Epithelial cell of prostate (primary cell): ENCODE data around the gene KCNQ2.
"Not testable (repeated sequence)": the region's sequence is repeated elsewhere in the genome, so short reads cannot be mapped to it uniquely, and the experiment has no call there.

Experiments used
- DNase-seq: peaks from one replicate; pipeline ENCODE4 v3.0.0-alpha.2; 2011; ENCODE audit warnings: low read depth, low spot score
- H3K27ac ChIP-seq: fragments of 450-650 bp; 2 replicates; pipeline ENCODE4 v1.5.1; 2017; ENCODE audit warnings: mild to moderate bottlenecking

The KCNQ2 gene

DNA sequence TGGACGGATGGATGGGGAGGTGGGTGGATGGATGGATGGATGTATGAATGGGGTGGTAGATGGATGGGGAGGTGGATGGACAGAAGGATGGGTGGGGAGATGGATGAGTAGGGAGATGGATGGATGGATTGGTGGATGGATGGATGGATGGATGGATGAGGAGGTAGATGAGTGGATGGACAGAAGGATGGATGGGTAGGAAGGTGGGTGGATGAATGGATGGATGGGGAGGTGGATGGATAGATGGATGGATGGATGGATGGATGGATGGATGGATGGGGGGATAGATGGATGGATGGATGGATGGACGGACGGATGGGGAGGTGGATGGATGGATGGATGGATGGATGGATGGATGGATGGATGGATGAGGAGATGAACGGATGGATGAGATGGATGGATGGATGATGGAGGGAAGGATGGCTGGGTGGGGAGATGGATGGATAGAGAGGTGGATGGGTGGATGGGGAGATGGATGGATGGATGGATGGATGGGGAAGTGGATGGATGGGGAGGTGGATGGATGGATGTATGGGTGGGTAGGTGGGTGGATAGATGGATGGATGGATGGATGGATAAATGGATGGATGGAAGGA lies 19.3 kb upstream of the KCNQ2 start:
- no peak overlapping the region for H3K27ac ChIP-seq

DNA sequence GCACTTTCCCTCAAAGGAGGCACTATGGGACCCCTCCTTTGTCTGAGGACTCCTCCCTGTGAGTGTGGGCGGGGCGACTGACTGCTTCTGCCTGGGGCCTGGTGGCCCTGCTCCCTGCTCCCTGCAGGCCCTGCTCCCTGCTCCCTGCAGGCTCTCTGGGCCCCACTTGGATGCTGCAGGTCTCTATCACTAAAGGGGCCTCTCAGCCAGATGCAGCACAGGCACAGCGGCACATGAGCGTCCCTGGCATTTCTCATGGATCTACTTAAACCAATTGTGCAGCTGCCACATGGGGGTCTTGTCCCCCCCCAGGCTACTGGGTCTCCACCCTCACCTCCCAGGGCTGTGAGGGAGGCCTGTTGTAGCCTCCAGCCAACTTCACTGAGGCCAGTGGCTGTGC lies 18.6 kb upstream of the KCNQ2 start:
- no peak overlapping the region for H3K27ac ChIP-seq
- no peak for DNase-seq

More for the DNA sequence above, 19.3 kb upstream of the KCNQ2 start:
- DNase-seq, result no peak

DNA sequence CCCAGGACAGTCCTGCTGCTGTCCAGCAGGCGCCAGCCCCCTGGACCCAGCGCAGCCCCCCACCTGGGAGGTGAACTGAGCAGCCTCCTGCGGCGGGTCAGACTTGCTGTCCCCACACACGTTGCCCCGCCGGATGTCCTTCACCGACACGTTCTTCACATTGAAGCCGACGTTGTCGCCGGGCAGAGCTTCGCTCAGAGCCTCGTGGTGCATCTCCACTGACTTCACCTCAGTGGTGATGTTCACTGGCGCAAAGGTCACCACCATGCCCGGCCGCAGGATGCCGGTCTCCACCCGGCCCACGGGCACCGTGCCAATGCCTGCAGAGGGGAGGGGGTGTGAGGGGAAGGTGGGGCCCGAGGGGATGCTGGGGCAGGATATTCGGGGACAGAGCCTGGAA lies 18.0 kb upstream of the KCNQ2 start:
- no peak for DNase-seq
- H3K27ac ChIP-seq, result no peak overlapping the region

DNA sequence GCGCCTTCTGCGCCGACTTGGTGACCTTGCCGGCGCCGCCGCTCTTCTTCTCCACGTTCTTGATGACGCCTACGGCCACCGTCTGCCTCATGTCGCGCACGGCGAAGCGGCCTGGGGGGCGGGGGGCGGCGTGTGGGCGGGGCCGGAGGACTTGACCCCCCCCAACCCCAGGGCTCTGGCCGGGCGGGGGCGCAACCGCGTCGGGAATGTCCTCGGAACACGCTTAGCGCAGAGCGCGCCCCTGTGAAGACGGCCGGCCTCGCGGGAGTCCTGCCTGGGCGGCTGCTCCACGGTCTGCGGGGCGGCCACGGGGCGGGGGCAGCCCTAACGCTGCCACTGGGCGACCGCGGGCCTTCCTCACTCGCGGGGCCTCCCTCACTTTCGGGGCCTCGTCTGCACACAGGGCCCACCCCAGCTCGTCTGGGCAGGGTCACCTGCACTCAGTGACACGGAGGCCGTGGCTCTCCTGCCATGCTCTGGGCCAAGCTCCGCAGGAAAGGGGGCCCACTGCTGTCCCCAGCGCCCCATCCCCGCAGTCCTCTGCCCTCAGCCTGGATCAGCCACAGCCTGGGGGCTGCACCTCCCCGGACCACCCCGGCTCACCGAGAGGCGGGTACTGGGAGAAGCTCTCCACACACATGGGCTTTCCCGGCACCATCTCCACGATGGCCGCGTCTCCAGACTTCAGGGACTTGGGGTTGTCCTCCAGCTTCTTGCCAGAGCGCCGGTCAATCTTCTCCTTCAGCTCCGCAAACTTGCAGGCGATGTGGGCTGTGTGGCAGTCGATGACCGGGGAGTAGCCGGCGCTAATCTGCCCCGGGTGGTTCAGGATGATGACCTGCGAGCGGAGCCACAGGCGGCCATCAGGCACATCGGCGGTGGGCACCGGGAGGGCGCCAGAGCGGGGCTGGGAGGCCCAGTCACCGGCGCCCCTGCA lies 16.1 kb upstream of the KCNQ2 start:
- no peak overlapping the region for H3K27ac ChIP-seq
- DNase-seq, result no peak

DNA sequence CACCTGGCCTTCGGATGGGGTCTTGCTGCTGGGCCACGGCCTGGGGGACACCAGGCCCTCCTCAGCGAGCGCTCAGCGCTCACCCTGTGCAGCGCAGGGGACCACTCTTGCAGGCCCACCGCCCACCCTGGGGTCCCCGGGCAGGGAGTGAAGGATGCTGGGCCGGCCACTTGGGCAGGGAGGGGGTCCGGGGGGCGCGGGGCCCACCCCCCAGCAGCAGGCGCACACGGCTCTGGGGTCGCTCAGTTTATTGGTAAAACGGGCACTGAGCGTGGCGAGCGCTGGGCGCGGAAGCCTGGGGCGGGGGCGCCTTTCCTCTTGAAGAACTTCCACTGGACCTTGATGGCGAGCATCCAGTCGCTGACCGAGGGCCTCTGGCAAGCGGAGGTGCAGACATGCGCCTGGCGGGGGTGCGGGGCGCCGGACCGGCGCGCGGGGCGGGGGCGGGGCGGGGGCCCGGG lies 15.4 kb upstream of the KCNQ2 start:
- H3K27ac ChIP-seq, result no peak overlapping the region
- DNase-seq, result no peak

DNA sequence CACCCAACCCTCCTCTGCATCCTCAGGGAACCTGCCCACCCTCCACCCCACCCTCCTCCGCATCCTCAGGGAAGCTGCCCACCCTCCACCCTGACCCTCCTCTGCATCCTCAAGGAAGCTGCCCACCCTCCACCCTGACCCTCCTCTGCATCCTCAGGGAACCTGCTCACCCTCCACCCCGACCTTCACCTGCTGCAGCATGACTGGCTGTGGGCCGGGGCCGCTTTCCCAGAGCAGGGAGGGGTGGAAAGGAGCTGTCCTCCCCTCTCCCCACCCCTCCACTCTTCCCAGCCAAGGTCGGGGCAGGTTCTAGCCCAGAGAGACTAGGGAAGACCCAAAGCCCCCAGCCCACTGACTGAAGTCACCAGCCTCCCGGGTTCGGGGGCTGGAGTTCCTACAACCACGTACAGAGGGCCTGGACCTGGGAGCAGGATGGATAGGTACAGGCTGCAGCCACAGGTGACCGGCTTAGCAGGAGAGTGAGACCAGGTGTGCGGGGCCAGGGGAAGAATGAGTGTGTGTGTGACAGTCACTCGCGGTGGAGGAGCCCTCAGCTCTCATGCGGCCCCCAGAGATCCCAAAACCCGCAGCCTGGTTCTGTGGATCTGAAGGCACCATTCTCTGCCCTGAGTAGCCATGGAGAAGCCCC lies 14.8 kb upstream of the KCNQ2 start:
- DNase-seq, result no peak
- H3K27ac ChIP-seq, result no peak overlapping the region

DNA sequence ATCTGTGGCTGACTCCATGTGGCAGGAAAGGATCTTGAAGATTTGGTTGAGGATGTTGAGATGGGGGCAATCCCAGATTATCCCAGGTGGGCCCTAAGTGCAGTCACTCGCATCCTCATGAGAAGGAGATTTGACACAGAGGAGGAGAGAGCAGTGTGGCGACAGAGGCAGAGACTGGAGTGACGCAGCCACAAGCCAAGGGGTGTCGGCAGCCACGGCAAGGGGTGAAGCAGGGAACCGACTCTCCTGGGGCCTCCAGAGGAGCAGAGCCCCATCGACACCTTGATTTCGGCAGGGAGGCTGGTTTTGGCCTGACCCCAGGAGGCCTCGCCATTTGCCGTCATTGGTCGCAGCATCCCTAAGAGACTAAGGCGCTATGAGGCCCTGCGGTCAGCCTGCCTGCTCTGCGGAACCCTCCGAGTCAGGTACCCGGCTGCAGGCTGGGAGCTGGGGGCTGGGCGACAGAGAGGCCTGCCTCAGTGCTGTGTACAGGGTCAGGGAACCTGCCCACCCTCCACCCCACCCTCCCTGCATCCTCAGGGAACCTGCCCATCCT lies 13.9 kb upstream of the KCNQ2 start:
- no peak overlapping the region for H3K27ac ChIP-seq
- DNase-seq, result no peak

DNA sequence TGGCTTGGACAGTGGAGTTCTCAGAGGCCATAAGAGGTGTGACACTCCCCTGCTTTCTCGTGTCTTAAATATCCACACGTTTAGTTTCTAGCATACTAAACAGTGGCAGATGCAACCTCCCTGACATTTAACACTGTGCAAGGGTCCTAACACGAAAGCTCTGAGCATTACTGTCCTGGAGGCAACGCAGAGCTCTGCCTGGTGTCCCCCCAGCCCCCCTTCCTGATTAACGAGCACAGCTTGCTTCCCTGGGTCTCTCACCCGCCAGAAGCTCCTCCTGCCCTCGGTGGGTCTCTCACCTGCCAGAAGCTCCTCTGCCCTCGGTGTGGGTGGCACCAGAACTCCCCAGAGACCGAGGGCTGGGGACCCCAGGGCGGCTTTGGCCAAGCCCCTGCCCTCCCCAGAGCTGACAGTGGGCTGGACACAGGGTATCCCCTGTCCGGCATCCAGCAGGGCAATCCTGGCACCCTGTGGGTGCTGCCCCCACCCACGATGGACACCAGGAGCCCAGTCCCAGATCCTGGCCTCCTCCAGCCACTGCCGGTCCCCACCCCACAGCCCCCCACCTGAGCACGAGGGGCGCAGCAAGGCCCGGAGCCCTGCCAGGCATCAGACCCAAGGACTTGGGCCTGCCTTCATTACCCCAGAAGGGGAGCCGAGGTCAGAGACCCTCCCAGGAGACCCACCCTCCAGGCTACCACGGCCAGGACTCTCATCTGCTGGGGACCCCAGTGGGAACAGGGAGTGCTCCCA lies 12.4 kb upstream of the KCNQ2 start:
- no peak overlapping the region for H3K27ac ChIP-seq
- no peak for DNase-seq

DNA sequence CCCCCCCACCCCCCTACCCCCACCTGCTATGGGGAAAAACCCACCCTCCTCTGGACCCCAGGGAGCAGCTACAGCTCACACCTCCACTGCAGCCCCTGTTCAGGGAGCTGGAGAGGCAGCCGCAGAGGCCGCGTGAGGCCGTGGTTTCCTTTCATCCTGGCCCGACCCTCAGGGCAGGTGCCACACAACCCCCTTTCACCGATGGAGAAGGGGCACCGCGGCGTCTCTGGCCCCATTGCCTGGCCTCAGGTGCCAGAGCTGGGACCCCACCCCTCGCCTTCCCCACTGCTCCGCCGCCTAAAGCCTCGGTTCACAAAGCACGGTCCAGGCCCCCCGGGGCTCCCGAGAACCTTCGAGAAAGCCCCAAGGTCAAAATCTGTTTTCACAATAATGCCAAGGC lies 11.8 kb upstream of the KCNQ2 start:
- DNase-seq, result no peak
- H3K27ac ChIP-seq, result no peak overlapping the region

DNA sequence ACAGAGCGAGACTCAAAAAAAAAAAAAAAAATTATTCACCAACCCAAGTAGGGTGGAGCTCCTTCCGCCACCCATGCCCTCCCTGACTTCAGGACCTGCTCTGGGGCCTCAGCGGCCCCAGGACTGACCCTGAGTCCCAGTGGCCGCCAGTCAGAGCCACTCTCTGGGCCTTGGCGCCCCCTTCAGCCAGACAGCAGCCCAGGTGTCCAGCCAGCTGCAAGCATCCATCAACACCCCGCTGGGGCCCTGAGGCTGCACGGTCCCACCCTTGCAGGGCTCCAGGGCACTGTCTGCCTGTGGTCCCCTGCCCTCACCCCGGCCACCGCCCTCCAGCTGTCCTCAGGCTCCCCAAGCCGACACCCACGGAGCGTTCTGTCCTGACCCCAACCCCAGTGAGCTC lies 11.4 kb upstream of the KCNQ2 start:
- DNase-seq, result no peak
- H3K27ac ChIP-seq, result no peak overlapping the region

DNA sequence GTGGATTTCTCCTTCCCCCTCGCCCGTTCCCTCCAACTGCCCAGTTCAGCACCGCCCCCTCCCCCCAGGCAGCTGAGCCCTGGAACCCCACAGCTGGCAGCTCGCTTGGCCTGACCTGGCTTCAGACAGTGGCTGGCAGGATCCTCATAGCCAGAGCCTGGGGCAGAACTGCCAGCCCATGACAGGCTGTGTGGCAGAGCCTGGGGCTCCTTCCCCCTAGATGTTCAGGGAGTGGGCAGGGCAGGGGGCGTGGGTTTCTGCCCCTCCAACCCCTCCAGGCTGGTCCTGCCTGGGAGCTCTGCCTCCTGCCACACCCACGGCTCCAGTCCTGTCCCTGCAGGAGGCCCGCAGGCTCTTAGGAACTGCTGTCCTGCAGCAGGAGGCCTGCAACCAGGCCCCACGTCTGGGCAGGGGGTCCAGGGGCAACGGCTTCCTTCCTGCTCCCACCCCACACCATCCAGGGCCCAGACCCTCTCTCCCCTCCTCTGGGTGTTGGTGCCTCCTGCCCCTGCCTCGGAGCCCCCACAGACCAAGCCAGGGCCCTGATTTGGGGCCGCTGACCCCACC lies 9.6 kb upstream of the KCNQ2 start:
- H3K27ac ChIP-seq, result no peak overlapping the region
- DNase-seq, result no peak

DNA sequence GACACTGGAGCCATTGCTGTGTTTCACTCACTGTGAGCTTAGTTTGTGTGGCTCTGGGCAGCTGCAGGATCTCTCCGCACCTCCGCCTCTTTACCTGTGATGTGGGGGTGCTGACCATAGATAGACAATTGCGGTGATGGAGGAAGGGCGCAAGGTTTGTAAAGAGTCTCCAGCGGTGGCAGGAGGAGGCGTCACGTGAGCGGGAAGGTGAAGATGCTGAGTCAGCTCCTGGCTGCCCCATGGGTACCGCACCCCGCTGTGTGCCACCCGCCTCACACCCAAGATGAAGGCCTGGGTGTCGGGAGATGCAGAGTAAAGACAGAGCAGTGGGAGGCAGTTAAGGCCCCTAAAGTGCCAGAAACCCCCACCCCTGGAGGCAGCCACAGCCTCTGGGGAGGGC lies 9.0 kb upstream of the KCNQ2 start:
- no peak overlapping the region for H3K27ac ChIP-seq
- DNase-seq, result no peak

DNA sequence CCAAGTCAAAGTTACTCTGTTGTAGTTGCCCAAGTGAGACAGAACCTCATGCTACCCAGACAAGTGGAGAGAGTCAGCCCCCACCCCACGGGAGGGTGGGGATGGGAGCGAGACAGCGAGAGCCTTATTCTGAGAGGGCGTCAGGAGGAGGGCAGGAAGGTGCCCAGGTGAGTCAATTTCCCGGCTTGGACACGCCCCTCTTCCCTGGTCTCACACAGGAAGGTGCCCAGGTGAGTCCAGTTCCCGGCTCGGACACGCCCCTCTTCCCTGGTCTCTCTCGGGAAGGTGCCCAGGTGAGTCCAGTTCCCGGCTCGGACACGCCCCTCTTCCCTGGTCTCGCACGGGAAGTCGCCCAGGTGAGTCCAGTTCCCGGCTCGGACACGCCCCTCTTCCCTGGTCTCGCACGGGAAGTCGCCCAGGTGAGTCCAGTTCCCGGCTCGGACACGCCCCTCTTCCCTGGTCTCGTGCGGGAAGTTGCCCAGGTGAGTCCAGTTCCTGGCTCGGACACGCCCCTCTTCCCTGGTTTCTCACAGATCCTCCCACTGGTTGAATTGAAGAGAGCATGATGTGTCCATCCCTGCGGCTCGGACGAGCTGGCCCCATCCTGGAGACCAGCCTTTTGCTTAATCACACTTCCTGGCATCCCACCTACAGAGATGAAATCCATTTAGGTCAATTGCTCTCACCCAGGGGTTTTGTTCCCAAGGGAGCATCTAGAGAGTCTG lies 7.4 kb upstream of the KCNQ2 start:
- not testable (repeated sequence) for H3K27ac ChIP-seq, DNase-seq

DNA sequence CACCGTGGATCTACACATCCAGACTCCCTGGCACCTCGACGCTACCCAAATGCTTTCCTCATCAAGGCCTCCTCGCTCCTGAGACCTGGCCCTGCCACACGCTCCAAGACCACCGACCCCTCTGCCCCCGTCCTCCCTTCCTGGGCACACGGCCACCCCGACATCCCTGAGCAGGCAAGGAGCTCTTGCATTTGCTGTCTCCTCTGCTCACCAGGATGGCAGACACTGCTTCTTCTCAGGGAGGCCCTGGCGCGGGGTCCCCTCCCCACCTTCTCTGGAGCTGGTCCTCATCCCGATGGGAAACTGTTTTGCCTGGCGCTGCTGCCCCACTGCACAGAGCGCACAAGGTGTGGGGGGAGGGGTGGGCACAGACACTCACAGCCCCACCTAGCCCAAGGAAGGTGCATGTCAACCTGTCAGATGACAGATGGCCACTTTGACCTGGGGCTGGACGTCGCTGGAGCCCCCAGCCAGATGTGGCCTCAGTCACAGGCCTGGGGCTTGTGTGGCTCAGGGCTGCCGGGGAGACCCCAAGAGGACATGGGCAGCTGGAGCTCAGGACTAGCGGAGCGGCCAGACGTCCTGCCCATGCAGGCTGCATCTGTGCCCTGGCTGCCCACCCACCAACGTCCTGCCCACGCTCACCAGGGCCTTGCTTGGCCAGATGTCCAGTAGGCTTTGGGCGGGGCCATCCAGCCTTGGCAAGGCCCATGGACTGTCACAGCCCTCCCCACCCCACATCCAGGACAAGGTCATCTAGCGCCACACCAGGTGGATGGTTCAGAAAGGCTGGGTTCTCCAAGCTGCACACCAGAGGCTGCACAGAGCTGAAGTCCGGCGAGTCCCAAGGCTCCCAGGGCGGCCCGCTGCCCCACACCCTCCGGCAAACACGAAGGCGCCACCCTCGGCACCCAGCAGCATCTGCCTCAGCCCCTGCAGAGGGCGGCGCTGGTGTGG lies 6.2 kb upstream of the KCNQ2 start:
- no peak for DNase-seq
- no peak overlapping the region for H3K27ac ChIP-seq

DNA sequence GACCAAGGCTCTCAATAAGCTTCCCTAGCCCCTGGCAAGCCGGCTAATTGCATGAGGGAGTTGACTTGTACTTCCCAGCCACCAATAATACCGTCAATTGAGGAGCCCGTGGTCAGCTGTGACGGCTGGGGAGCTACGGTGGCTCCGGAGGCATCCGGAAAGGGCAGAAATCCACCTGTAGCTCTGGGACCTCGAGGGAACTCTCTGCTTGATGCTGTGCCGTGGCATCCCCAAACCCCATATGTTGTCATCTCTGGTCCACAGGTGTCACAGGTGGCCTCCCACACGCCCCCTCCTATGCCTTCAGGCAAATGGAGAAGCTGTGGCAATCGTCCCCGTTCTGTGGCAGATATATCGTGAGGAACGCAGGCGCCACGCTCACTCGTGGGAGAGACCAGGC lies 5.5 kb upstream of the KCNQ2 start:
- no peak overlapping the region for H3K27ac ChIP-seq
- no peak for DNase-seq

DNA sequence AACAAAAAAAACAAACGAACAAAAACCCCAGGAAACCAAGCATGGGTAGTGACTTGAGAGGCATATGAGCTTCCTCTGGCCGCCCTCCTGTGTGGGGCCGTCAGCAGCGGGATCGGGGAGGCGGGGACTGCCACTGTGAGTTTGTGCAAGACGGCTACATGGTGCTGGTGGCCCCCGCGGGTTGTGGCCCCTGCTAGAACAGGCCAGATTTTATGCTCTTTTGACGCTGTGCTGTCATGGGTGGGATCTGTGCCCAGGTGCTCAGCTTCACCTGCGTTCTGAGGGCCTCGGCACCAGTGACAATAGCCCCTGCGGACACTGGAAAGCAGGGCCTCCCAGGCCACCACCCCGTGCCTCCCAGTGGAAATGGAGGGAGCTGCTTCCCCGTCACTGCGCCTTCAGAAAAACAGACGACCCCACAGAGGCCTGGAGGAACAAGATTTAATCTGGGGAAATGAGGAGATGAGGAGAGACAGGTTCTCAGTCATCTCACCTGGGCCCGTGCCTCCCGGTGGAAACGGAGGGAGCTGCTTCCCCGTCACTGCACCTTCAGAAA lies 4.7 kb upstream of the KCNQ2 start:
- H3K27ac ChIP-seq, result no peak overlapping the region
- no peak for DNase-seq

DNA sequence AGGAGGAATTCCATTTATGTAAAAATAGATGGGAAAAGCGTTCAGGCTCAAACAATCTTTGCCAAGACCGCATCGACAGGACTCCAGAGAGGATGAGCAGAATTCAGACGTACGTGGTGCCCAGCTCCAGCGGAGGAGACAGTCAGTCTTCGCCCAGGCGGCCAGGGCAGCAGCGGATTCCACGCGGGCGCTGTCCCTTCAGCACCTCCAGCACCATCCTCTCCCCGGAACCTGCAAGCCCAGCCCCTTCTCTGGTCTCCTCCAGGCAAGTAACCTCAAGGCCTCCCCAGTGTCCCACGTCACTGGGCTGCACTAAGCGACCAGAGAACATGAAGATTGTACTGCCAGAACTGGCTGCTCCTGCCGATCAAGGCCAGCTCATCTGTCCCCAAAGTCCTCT lies 2.8 kb upstream of the KCNQ2 start:
- DNase-seq, result no peak
- no peak overlapping the region for H3K27ac ChIP-seq
